Measurements from ENCODE around the gene BIRC2.

DNA sequence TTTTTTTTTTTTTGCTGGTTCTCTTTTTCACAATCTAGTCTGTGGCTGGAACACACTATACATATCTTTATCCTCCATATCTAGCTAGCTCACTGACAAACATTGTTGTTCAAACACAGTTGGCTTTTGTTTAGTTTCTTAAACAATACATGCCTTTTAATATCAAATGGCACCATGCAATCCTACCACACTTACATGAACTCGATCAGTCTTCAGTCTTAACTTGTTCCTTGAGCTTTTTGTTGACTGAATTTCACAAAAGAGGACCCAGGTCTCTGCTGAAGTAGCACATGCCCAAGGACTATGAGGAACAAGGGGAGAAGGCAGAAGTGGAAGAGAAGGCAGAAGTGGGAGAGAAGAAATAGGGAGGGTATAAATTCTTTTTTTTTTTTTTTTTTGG is 80.1 kb downstream of the BIRC2 start:
- TF ChIP-seq CTCF (IDR thresholded peaks at IDR 0.05 in 2 of 3, conservative IDR thresholded peaks at IDR 0.05 in 1 of 3; ENCODE audit: borderline replicate concordance in 1 of 3, insufficient read depth in 1 of 3, low read depth in 2 of 3, low read length in 2 of 3) (no peak), POLR2A (IDR thresholded peaks at IDR 0.05; ENCODE audit: borderline replicate concordance, extremely low read depth, insufficient read depth, insufficient read length) (no peak), ZFX (IDR thresholded peaks at IDR 0.05) (no peak)

All from HCT116 (cell line).